Measurements from ENCODE around the gene SLAIN1.
A peak's percentile ranks its signal among the peaks of the same experiment; 100 is the strongest.

SLAIN1 gene

GRCh38 chr13:77715233-77715891 is 17.9 kb downstream of the SLAIN1 start:
- DNase-seq: no peak

- no peak for DNase-seq
Observed at GRCh38 chr13:77716692-77717091, 19.2 kb downstream of the SLAIN1 start.

GRCh38 chr13:77717508-77717907 is 20.0 kb downstream of the SLAIN1 start:
- no peak for DNase-seq

- DNase-seq: no peak
Observed at GRCh38 chr13:77719128-77719527, 21.6 kb downstream of the SLAIN1 start.

GRCh38 chr13:77720988-77721387 is 23.5 kb downstream of the SLAIN1 start:
- DNase-seq: no peak

- DNase-seq: no peak
Observed at GRCh38 chr13:77724092-77724491, 26.6 kb downstream of the SLAIN1 start.

GRCh38 chr13:77725071-77725470 is 27.6 kb downstream of the SLAIN1 start:
- no peak for DNase-seq

GRCh38 chr13:77728265-77729125 is 31.0 kb downstream of the SLAIN1 start:
- no peak for DNase-seq

GRCh38 chr13:77729502-77730221 is 32.2 kb downstream of the SLAIN1 start:
- DNase-seq: no peak

GRCh38 chr13:77730572-77730971 is 33.1 kb downstream of the SLAIN1 start:
- no peak for DNase-seq

- DNase-seq: no peak
Observed at GRCh38 chr13:77732287-77732686, 34.8 kb downstream of the SLAIN1 start.

- no peak for DNase-seq
Observed at GRCh38 chr13:77733674-77734073, 36.2 kb downstream of the SLAIN1 start.

GRCh38 chr13:77737583-77738200 is 40.2 kb downstream of the SLAIN1 start:
- DNase-seq: no peak

GRCh38 chr13:77740097-77740735 is 42.7 kb downstream of the SLAIN1 start:
- no peak for DNase-seq

- DNase-seq: peak; percentile 20 to 31
Observed at GRCh38 chr13:77740931-77741596, 43.6 kb downstream of the SLAIN1 start.

GRCh38 chr13:77741597-77741972 is 44.1 kb downstream of the SLAIN1 start:
- no peak for DNase-seq

GRCh38 chr13:77742801-77743200 is 45.3 kb downstream of the SLAIN1 start:
- DNase-seq: no peak

GRCh38 chr13:77745784-77746183 is 48.3 kb downstream of the SLAIN1 start:
- no peak for DNase-seq

GRCh38 chr13:77749344-77749880 is 51.9 kb downstream of the SLAIN1 start:
- DNase-seq: no peak

GRCh38 chr13:77751513-77752456 is 54.3 kb downstream of the SLAIN1 start:
- peak; percentile 25 to 59 for DNase-seq
